DOHH2 (cell line): ENCODE measurements around the gene KRT76.

ENCODE experiments used
- H3F3A ChIP-seq: fragments of 200-600 bp; sonication (generic), shearing (Covaris generic); 2 replicates; pipeline ENCODE4 v1.6.0; 2016; ENCODE audit warnings: antibody characterized with exemption, mild to moderate bottlenecking; ENCODE audit not compliant: control insufficient read depth, insufficient read depth
- H3K27ac ChIP-seq: fragments of 200-600 bp; sonication (generic); 2 replicates; pipeline ENCODE4 v1.5.1; 2014; ENCODE audit warnings: low read depth, mild to moderate bottlenecking, low read length, moderate library complexity
- H3K27me3 ChIP-seq: fragments of 200-600 bp; sonication (generic); 2 replicates; pipeline ENCODE4 v1.6.1; 2014; ENCODE audit warnings: mild to moderate bottlenecking, low read length, mixed read lengths; ENCODE audit not compliant: control insufficient read depth
- H3K36me3 ChIP-seq: fragments of 200-600 bp; sonication (generic); 2 replicates; pipeline ENCODE4 v1.6.1; 2014; ENCODE audit warnings: mild to moderate bottlenecking, low read length, moderate library complexity, mixed read lengths; ENCODE audit not compliant: control insufficient read depth
- H3K4me1 ChIP-seq: fragments of 200-600 bp; sonication (generic); 2 replicates; pipeline ENCODE4 v1.6.1; 2014; ENCODE audit warnings: mild to moderate bottlenecking, low read length, mixed read lengths; ENCODE audit not compliant: control insufficient read depth
- H3K4me2 ChIP-seq: fragments of 200-600 bp; sonication (generic); 2 replicates; pipeline ENCODE4 v1.6.0; 2014; ENCODE audit warnings: mild to moderate bottlenecking, low read length, moderate library complexity
- H3K4me3 ChIP-seq: fragments of 200-600 bp; sonication (generic); 2 replicates; pipeline ENCODE4 v1.5.1; 2014; ENCODE audit warnings: mild to moderate bottlenecking, low read length, mixed read lengths
- H3K79me2 ChIP-seq: fragments of 200-600 bp; sonication (generic); 2 replicates; pipeline ENCODE4 v1.6.1; 2014; ENCODE audit warnings: mild to moderate bottlenecking, low read length, mixed read lengths; ENCODE audit not compliant: control insufficient read depth
- H3K9me2 ChIP-seq: fragments of 200-600 bp; sonication (generic); replicated peaks from 2 replicates; pipeline ENCODE4 v1.6.1; 2014; ENCODE audit warnings: mild to moderate bottlenecking, low read length, mixed read lengths; ENCODE audit not compliant: control insufficient read depth
- H3K9me3 ChIP-seq: fragments of 200-600 bp; sonication (generic); 2 replicates; pipeline ENCODE4 v1.6.1; 2014; ENCODE audit warnings: antibody characterized with exemption, low read length, mixed read lengths; ENCODE audit not compliant: control insufficient read depth, insufficient read depth
- H4K20me1 ChIP-seq: fragments of 200-600 bp; sonication (generic); 2 replicates; pipeline ENCODE4 v1.6.0; 2014; ENCODE audit warnings: low read depth, mild to moderate bottlenecking, antibody characterized with exemption, low read length, moderate library complexity; ENCODE audit not compliant: control insufficient read depth, insufficient read depth
- EZH2phosphoT487 ChIP-seq: fragments of 200-600 bp; sonication (generic); IDR thresholded peaks from 2 replicates; pipeline ENCODE4 v1.6.1; 2017; ENCODE audit warnings: borderline replicate concordance, mild to moderate bottlenecking, antibody characterized with exemption, low read length, moderate library complexity, mixed read lengths
- TF ChIP-seq, protein P1 (sequence below): fragments of 200-600 bp; sonication (generic); IDR thresholded peaks from one replicate; pipeline ENCODE4 v1.5.1; 2014; ENCODE audit warnings: antibody characterized with exemption, mild to moderate bottlenecking, low read depth, low read length; ENCODE audit not compliant: poor library complexity, severe bottlenecking

The KRT76 gene

DNA sequence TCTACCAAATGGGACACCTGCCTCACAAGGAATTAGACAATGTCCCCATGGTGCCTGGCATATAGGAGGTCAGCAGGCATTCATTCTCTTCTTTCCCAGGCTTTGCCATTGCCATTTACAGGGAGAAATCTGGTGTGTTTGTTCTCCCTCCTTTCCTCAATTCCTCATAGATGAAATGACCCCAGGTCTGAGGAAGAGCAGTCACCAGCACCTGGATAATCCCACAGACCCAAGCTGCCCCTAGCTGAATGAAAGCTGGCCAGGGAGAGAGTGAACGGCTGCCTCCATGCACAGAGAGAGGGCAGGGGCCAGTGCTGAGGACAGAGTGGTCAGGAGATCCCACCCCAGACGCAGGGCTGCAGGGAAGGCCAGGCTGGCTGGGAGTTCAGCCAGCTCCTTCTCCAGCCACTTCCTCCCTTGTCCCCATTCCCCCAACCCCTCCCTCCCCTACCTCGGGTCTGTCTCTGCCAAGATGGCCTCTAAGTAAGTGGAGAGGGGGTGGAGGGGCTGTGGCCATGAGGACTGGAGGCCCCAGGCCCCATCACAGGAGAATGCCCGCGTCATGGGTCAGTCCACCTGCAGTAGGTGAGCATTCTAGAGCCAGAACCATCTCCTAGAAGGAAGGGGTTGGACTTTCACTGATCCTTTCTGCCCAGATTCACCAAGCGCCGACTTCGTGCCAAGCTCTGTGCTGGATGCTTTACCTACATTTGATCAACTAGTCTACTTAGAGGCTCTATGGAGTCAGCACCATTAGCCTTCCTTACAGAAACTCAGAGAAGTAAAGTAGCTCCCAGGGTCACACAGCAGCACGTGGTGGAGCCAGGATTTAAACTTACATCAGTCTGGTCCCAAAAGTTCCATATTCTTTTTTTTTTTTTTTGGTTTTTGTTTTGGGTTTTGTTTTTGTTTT is 38.8 kb upstream of the KRT76 start:
- Histone ChIP-seq H3K36me3 (no peaks in the 10 kb centered on the region), H3K4me1 (no peaks in the 10 kb centered on the region), H3K9me3 (no peaks in the 10 kb centered on the region), H3K4me2 (no peak overlapping the region), H3F3A (no peaks in the 10 kb centered on the region), H3K27ac (no peak overlapping the region), H3K9me2 (no peaks in the 10 kb centered on the region), H3K27me3 (no peaks in the 10 kb centered on the region; the same call in 1 of the 2 replicates), H4K20me1 (no peaks in the 10 kb centered on the region), H3K4me3 (no peak overlapping the region), H3K79me2 (no peaks in the 10 kb centered on the region)
- no peak for TF ChIP-seq EZH2phosphoT487
- TF ChIP-seq, protein P1, sequence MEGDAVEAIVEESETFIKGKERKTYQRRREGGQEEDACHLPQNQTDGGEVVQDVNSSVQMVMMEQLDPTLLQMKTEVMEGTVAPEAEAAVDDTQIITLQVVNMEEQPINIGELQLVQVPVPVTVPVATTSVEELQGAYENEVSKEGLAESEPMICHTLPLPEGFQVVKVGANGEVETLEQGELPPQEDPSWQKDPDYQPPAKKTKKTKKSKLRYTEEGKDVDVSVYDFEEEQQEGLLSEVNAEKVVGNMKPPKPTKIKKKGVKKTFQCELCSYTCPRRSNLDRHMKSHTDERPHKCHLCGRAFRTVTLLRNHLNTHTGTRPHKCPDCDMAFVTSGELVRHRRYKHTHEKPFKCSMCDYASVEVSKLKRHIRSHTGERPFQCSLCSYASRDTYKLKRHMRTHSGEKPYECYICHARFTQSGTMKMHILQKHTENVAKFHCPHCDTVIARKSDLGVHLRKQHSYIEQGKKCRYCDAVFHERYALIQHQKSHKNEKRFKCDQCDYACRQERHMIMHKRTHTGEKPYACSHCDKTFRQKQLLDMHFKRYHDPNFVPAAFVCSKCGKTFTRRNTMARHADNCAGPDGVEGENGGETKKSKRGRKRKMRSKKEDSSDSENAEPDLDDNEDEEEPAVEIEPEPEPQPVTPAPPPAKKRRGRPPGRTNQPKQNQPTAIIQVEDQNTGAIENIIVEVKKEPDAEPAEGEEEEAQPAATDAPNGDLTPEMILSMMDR: no peak

GRCh38 chr12:52815161-52815560 is 38.0 kb upstream of the KRT76 start:
- Histone ChIP-seq H3F3A (no peaks in the 10 kb centered on the region), H3K4me1 (no peaks in the 10 kb centered on the region), H3K27ac (no peak overlapping the region), H3K4me2 (no peak overlapping the region), H3K9me2 (no peaks in the 10 kb centered on the region), H3K36me3 (no peaks in the 10 kb centered on the region), H3K79me2 (no peaks in the 10 kb centered on the region), H3K4me3 (no peak overlapping the region), H4K20me1 (no peaks in the 10 kb centered on the region), H3K9me3 (no peaks in the 10 kb centered on the region), H3K27me3 (no peaks in the 10 kb centered on the region; the same call in 1 of the 2 replicates)
- TF ChIP-seq, protein P1: no peak
- TF ChIP-seq EZH2phosphoT487: no peak

DNA sequence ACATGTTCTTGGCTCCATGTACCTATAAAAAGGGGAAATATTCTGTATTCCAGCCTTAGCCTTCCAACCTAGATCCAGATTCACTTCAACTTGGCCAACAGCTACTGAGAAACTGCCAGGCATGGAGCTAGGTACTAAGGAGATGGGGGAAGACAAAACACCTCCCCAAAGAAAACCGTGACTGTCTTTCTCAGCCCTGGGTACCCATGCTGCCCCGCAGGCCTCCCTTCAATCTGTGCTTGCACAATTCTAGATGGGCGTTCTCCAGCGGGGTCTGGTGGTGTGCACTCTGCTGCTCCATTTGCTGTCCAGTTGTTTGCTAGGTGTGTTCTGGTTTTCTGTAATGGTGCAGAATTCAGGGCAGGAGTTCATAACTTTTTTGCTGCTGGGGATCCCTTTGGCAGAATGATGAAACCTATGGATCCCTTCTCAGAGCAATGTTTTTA is 37.6 kb upstream of the KRT76 start:
- no peak overlapping the region for H3K4me2 ChIP-seq
- H3K27me3 ChIP-seq: no peaks in the 10 kb centered on the region; the same call in 1 of the 2 replicates
- H3K79me2 ChIP-seq: no peaks in the 10 kb centered on the region
- H3K36me3 ChIP-seq: no peaks in the 10 kb centered on the region
- H4K20me1 ChIP-seq: no peaks in the 10 kb centered on the region
- H3K4me3 ChIP-seq: no peak overlapping the region
- H3F3A ChIP-seq: no peaks in the 10 kb centered on the region
- no peaks in the 10 kb centered on the region for H3K9me2 ChIP-seq
- H3K9me3 ChIP-seq: no peaks in the 10 kb centered on the region
- no peaks in the 10 kb centered on the region for H3K4me1 ChIP-seq
- TF ChIP-seq EZH2phosphoT487: no peak
- TF ChIP-seq, protein P1: no peak
- no peak overlapping the region for H3K27ac ChIP-seq
